GM12878 (cell line): ENCODE data around the gene PAPPA. TPM values are rescaled to one million over a fixed set of nuclear protein-coding genes. Genes with fewer than 3 reads are reported as not detected.

Experiments used
- ATAC-seq: fragments of 200-7000 bp; cut with Tn5 transposase; 3 replicates; pipeline ENCODE4 v1.9.1; 2020; ENCODE audit warnings: mild to moderate bottlenecking, moderate library complexity
- BruUV-seq: library from RNA; stranded (reverse); fragments of 400-500 nt; replicated peaks from 2 replicates; lab custom pipeline; 2021; lab: Mats Ljungman, UMichigan
- CTCF ChIA-PET: fragments of 300-600 bp; sonication (Branson Sonifier 250); formaldehyde crosslinking; extraction: SDS; loops from one replicate; lab custom pipeline; 2021; ENCODE audit warnings: inconsistent platforms; lab: Yijun Ruan, JAX
- POLR2A ChIA-PET: fragments of 350-600 bp; formaldehyde crosslinking; extraction: SDS; loops from one replicate; lab custom pipeline; 2021; ENCODE audit warnings: inconsistent platforms; lab: Charles Lee
- RAD21 ChIA-PET: fragments of 300-600 bp; sonication (Branson Sonifier 250); formaldehyde crosslinking; loops from one replicate; lab custom pipeline; 2023; ENCODE audit warnings: antibody characterized with exemption; ENCODE audit not compliant: unreplicated experiment; lab: Charles Lee
- SMC1A ChIA-PET: fragments of 300-600 bp; sonication (Branson Sonifier 250); formaldehyde crosslinking; loops from one replicate; lab custom pipeline; 2023; ENCODE audit not compliant: unreplicated experiment, uncharacterized antibody; lab: Charles Lee
- DNase-seq: peaks from one replicate; pipeline ENCODE4 v3.0.0-alpha.2; 2011; ENCODE audit warnings: low read depth, low spot score
- FAIRE-seq: peaks from 3 replicates; lab custom pipeline; 2011; peaks lifted over from hg19 to GRCh38; lab: Jason Lieb, UNC
- H2AFZ ChIP-seq: 2 replicates; pipeline ENCODE4 v1.6.0; 2011; ENCODE audit warnings: low read depth, low read length, control low read depth; ENCODE audit not compliant: control insufficient read depth
- H3K27ac ChIP-seq: 2 replicates; pipeline ENCODE4 v1.5.1; 2011; ENCODE audit warnings: control low read depth; ENCODE audit not compliant: control insufficient read depth, insufficient read depth
- H3K27me3 ChIP-seq, 2 experiments: replicated peaks in 1 of 2; 2 replicates each; pipeline versions ENCODE4 v1.6.0 to v1.6.1; 2011; ENCODE audit warnings: low read length in 1 of 2; ENCODE audit not compliant: control insufficient read depth in 2 of 2, insufficient read depth in 2 of 2
- H3K36me3 ChIP-seq, 2 experiments: 2 replicates each; pipeline ENCODE4 v1.5.1; 2011; ENCODE audit warnings: low read length in 1 of 2; ENCODE audit not compliant: control insufficient read depth in 2 of 2, insufficient read depth in 2 of 2
- H3K4me1 ChIP-seq: 2 replicates; pipeline ENCODE4 v1.6.1; 2011; ENCODE audit warnings: mild to moderate bottlenecking, low read length, moderate library complexity, mixed read lengths; ENCODE audit not compliant: control insufficient read depth, insufficient read depth
- H3K4me2 ChIP-seq: 2 replicates; pipeline ENCODE4 v1.6.0; 2011; ENCODE audit warnings: control low read depth; ENCODE audit not compliant: control insufficient read depth, insufficient read depth
- H3K4me3 ChIP-seq: fragments of 200-600 bp; sonication (generic); 2 replicates; pipeline ENCODE4 v1.5.1; 2016
- H3K79me2 ChIP-seq: 2 replicates; pipeline ENCODE4 v1.6.0; 2011; ENCODE audit warnings: low read length; ENCODE audit not compliant: control insufficient read depth, insufficient read depth
- H3K9ac ChIP-seq: 2 replicates; pipeline ENCODE4 v1.8.0; 2011; ENCODE audit warnings: low read length, control low read depth, mixed read lengths; ENCODE audit not compliant: control insufficient read depth, insufficient read depth
- H3K9me3 ChIP-seq: replicated peaks from 3 replicates; pipeline ENCODE4 v1.5.1; 2011; ENCODE audit warnings: mild to moderate bottlenecking, low read length; ENCODE audit not compliant: control insufficient read depth, insufficient read depth
- H4K20me1 ChIP-seq: 2 replicates; pipeline ENCODE4 v1.6.0; 2011; ENCODE audit not compliant: control insufficient read depth, insufficient read depth
- HCFC1 ChIP-seq: fragments of 150-350 bp; IDR thresholded peaks from 2 replicates; pipeline ENCODE4 v1.6.1; 2014; ENCODE audit warnings: low read length
- HDGF ChIP-seq: fragments of 450-650 bp; IDR thresholded peaks from 2 replicates; pipeline ENCODE4 v1.6.1; 2016; ENCODE audit warnings: antibody characterized with exemption
- NR2C1 ChIP-seq: fragments of 450-650 bp; IDR thresholded peaks from 2 replicates; pipeline ENCODE4 v1.6.1; 2017; ENCODE audit warnings: antibody characterized with exemption, mild to moderate bottlenecking, moderate library complexity
- SIN3A ChIP-seq: IDR thresholded peaks from 2 replicates; pipeline ENCODE4 v1.6.1; 2012; ENCODE audit warnings: low read depth, low read length, improper control_type of control experiment
- TCF3 ChIP-seq: IDR thresholded peaks from 2 replicates; pipeline ENCODE4 v1.6.1; 2012; ENCODE audit warnings: low read depth, mild to moderate bottlenecking, low read length, borderline replicate concordance; ENCODE audit not compliant: insufficient read depth
- YBX1 ChIP-seq: fragments of 450-650 bp; IDR thresholded peaks from 2 replicates; pipeline ENCODE4 v1.6.1; 2016; ENCODE audit warnings: antibody characterized with exemption
- ZBTB40 ChIP-seq: fragments of 450-650 bp; IDR thresholded peaks from 2 replicates; pipeline ENCODE4 v1.6.1; 2016; ENCODE audit warnings: mild to moderate bottlenecking, moderate library complexity, borderline replicate concordance
- WGBS: methylation state at CpG from one replicate; pipeline ENCODE4 v1.1.6; 2016; ENCODE audit warnings: low lambda C conversion rate; ENCODE audit not compliant: insufficient replicate concordance, insufficient coverage; ENCODE audit errors: missing lambda C conversion rate; 5-methylcytosine and 5-hydroxymethylcytosine counted together
- in situ Hi-C: fragments of 300-500 bp; cut with MboI; formaldehyde crosslinking; loops from 9 replicates; pipeline ENCODE4 v1.14.3; 2018; ENCODE audit warnings: mixed read lengths
- intact Hi-C: fragments of 100-400 bp; cut with micrococcal nuclease; formaldehyde crosslinking; loops from one replicate; pipeline ENCODE4 v1.14.2; 2022; ENCODE audit not compliant: unreplicated experiment
- polyA plus RNA-seq, 11 experiments: library from polyadenylated mRNA; depleted of rRNA in 4 of 11; unstranded in 6 of 11; stranded (reverse) in 5 of 11; fragments of >200 nt; fragmentation: Nextera tagmentation in 4 of 11; fragmentation: Illumina TruSeq in 1 of 11; extraction: Ambion mirVana in 4 of 11; extraction: Trizol in 1 of 11; gene quantifications; 1 replicate in 1 of 11; 2 replicates in 10 of 11; pipeline versions ENCODE4 v1.2.1 to v1.2.3, GENCODE V29; 2011 to 2016; ENCODE audit warnings: inconsistent platforms in 2 of 11, missing spikeins in 2 of 11, low read depth in 1 of 11
- total RNA-seq, 4 experiments: library from RNA; depleted of rRNA in 3 of 4; stranded (reverse); fragments of >200 nt in 3 of 4; fragmentation: Illumina TruSeq in 1 of 4; extraction: Trizol in 1 of 4; gene quantifications; 2 replicates each; pipeline versions ENCODE4 v1.2.1 to v1.2.3, GENCODE V29; 2013 to 2021

PAPPA gene
- total and polyA plus RNA-seq, 10 of the 15 experiments (the other 5 are each of a cell fraction or from before 2014, with no cell fraction given) = under 0.01 to 0.19 (median 0.02) TPM; not detected in 4

DNA sequence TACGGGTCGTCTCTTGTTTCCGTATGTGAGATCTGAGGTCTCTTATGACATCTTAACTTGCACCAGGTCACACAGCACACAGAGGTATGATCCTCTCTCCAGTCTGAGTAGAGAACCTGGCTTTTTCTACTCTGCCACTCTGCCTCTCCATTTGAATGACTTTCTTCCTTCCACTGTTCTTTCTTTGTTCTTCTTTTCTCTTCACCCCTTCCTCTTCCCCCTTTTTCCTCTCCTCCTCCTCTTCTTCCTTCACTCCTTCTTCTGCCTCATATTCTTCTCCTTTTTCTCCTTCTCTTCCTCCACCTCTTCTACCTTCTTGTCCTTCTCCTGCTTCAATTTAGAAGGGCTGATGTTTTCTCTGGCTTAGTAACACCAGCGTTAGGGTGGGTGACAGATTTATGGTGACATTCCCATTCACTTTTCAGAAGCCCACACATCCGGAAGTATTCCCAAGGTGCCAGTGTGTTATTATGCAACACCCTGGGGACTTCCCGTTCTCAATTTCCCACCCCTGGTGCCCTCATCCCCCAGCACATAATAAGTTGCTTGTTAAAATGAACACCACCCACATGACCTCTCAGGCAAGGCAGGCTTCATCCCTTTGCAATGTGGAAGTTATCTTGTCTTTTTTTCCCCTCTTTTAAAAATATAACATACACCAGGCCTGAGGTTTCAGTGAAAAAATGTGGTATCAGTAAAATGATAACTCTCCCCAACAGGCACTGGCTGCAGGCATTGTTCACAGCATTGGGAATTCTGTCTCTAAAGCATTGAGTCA is 122.0 kb downstream of the PAPPA start:
- RAD21 ChIA-PET = no interaction called here
- Histone ChIP-seq H3K4me2 (no peak overlapping the region), H3K36me3 (no peaks in the 10 kb centered on the region)
- no TSS peak for BruUV-seq
- TF ChIP-seq TCF3 (no peak), HDGF (no peak), SIN3A (no peak), YBX1 (no peak), HCFC1 (no peak), NR2C1 (no peak), ZBTB40 (no peak)
- TF ChIP-seq, all 136 proteins: peak for 0
- Histone ChIP-seq H3K27ac (no peak overlapping the region), H3K27me3 (no peaks in the 10 kb centered on the region; a peak in 2 of 4 replicates), H2AFZ (no peak overlapping the region), H3K4me1 (no peaks in the 10 kb centered on the region), H3K4me3 (no peak overlapping the region), H3K9ac (no peak overlapping the region), H3K9me3 (no peaks in the 10 kb centered on the region), H4K20me1 (no peaks in the 10 kb centered on the region), H3K79me2 (no peaks in the 10 kb centered on the region)
- FAIRE-seq (no peak), DNase-seq (no peak), ATAC-seq (no peak)
- POLR2A ChIA-PET = no interaction called here
- 24% methylated on average over 6 of the region's 6 CpGs for WGBS
- CTCF ChIA-PET = no interaction called here
- SMC1A ChIA-PET = no interaction called here
- in situ Hi-C loops (no loop called here), intact Hi-C loops (no loop called here)
